CD4-positive, alpha-beta memory T cell (primary cell): ENCODE results near the gene FNTB. TPM values are rescaled to one million over a fixed set of nuclear protein-coding genes. Genes with fewer than 3 reads are reported as not detected.
A peak's percentile ranks its signal among the peaks of the same experiment; 100 is the strongest.

ENCODE experiments used
- CTCF ChIA-PET: fragments of 350-600 bp; sonication (Branson Sonifier 250); formaldehyde crosslinking; loops from one replicate; lab custom pipeline; 2021; ENCODE audit warnings: inconsistent platforms; ENCODE audit not compliant: partially characterized antibody; lab: Charles Lee
- POLR2A ChIA-PET: fragments of 350-600 bp; sonication (Branson Sonifier 250); formaldehyde crosslinking; loops from one replicate; lab custom pipeline; 2021; ENCODE audit not compliant: partially characterized antibody; lab: Charles Lee
- DNase-seq, 5 donors: peaks; one replicate each; pipeline versions ENCODE4 v3.0.0 to v3.0.0-alpha.2; 2020 to 2022; ENCODE audit warnings: mixed read lengths in 1 of 5
- H3K27ac ChIP-seq: one replicate; pipeline ENCODE4 v1.7.0; 2013; ENCODE audit warnings: low read depth, low read length
- H3K27me3 ChIP-seq: 2 replicates; pipeline ENCODE4 v1.7.0; 2013; ENCODE audit warnings: mild to moderate bottlenecking, low read length, moderate library complexity; ENCODE audit not compliant: insufficient read depth
- H3K36me3 ChIP-seq: 2 replicates; pipeline ENCODE4 v1.7.0; 2013; ENCODE audit warnings: mild to moderate bottlenecking, low read length, moderate library complexity; ENCODE audit not compliant: insufficient read depth
- H3K4me1 ChIP-seq: 2 replicates; pipeline ENCODE4 v1.7.0; 2013; ENCODE audit warnings: mild to moderate bottlenecking, low read length, moderate library complexity; ENCODE audit not compliant: insufficient read depth
- H3K4me3 ChIP-seq, 2 donors: one replicate each; pipeline ENCODE4 v1.7.0; 2013; ENCODE audit warnings: low read length in 2 of 2, mild to moderate bottlenecking in 1 of 2
- H3K9me3 ChIP-seq, 2 donors: one replicate each; pipeline ENCODE4 v1.7.0; 2013; ENCODE audit warnings: low read length in 2 of 2, control low read depth in 1 of 2; ENCODE audit not compliant: control insufficient read depth in 1 of 2
- H3K27ac Mint-ChIP-seq, 7 donors: one replicate each; pipeline ENCODE4 v1.8.0; 2020 to 2021; ENCODE audit warnings: mixed read lengths in 7 of 7, mild to moderate bottlenecking in 6 of 7, inconsistent platforms in 3 of 7, moderate library complexity in 3 of 7
- H3K27me3 Mint-ChIP-seq, 2 donors: one replicate each; pipeline ENCODE4 v1.8.0; 2020 to 2021; ENCODE audit warnings: mixed read lengths in 2 of 2
- H3K36me3 Mint-ChIP-seq, 2 donors: one replicate each; pipeline ENCODE4 v1.8.0; 2020 to 2021; ENCODE audit warnings: mixed read lengths in 2 of 2, inconsistent platforms in 1 of 2, mild to moderate bottlenecking in 1 of 2
- H3K4me1 Mint-ChIP-seq, 4 donors: one replicate each; pipeline ENCODE4 v1.8.0; 2020 to 2021; ENCODE audit warnings: mixed read lengths in 4 of 4, mild to moderate bottlenecking in 1 of 4
- H3K4me3 Mint-ChIP-seq, 8 donors: one replicate each; pipeline ENCODE4 v1.8.0; 2020 to 2021; ENCODE audit warnings: mixed read lengths in 8 of 8, mild to moderate bottlenecking in 7 of 8, moderate library complexity in 6 of 8, inconsistent platforms in 3 of 8
- H3K9me3 Mint-ChIP-seq, 8 donors: one replicate each; pipeline ENCODE4 v1.8.0; 2020 to 2021; ENCODE audit warnings: mixed read lengths in 8 of 8, mild to moderate bottlenecking in 5 of 8, inconsistent platforms in 3 of 8, moderate library complexity in 1 of 8
- intact Hi-C: fragments of 100-400 bp; cut with micrococcal nuclease; formaldehyde crosslinking; loops from one replicate; pipeline ENCODE4 v1.15.1; 2023
- polyA plus RNA-seq, 2 donors: library from polyadenylated mRNA; unstranded; fragments of 300-500 nt; fragmentation: Illumina TruSeq; gene quantifications; one replicate each; pipeline ENCODE4 v1.2.3, GENCODE V29; 2021
- total RNA-seq, 2 experiments: library from RNA; stranded (reverse); gene quantifications; one replicate each; pipeline ENCODE4 v1.2.3, GENCODE V29; 2021

Gene FNTB
- total and polyA plus RNA-seq, 4 experiments from 2014 or later: 4.5 to 13.6 (median 11.8) TPM

DNA sequence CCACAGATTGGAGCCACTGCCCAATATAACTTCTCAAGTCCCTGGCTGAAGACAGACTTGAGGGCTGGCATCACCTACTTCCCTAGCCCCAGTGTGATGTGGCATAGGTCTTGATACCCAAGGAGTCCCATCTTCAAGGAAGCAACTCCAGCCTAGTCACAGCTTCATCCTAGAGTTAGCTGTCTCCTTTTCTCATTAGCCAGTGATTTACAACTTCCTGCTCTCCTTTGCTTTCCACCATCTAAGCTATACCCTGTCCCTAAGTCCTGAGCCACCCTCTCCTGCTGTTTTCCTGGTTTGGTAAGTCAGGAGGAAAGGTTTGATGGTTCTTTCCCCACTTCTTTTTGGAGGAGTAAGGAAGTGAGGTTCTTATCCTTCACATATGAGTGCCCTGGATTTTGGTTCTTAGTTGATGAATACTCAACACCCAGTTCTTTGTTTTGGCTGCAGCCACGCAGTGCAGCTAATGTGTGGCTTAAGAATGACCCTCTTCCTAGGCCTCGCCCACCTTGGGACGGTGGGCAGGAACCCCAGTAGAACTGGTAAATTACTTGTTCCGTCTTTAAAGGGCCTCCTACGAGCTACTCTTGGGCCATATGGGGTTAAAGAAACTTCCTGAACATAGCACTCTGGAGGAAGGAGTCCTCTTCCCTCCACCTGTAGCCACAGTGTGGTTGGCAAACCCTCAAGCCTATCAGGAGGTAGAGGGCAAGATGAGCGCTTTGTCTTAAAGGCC is 40.2 kb upstream of the FNTB start:
- peaks cover 42 to 64% of the 10 kb centered on the region in 2 donors for H3K36me3 Mint-ChIP-seq
- Histone ChIP-seq H3K36me3 (peaks cover 15% of the 10 kb centered on the region), H3K4me3 (no peak overlapping the region), H3K4me1 (no peaks in the 10 kb centered on the region), H3K27me3 (no peaks in the 10 kb centered on the region), H3K27ac (no peak overlapping the region), H3K9me3 (no peaks in the 10 kb centered on the region)
- POLR2A ChIA-PET: interaction anchor here (0.8 kb wide), 1 partner anchor 32 kb away, joined by 3 read pairs; the partner anchor contains the start of gene CHURC1
- no peaks in the 10 kb centered on the region for H3K9me3 Mint-ChIP-seq
- CTCF ChIA-PET: interaction anchor here (0.6 kb wide), 1 partner anchor 113 kb away, joined by 3 read pairs; no protein-coding TSS in a partner anchor
- H3K4me1 Mint-ChIP-seq: peaks cover 13 to 42% (median 25%) of the 10 kb centered on the region in 4 donors
- H3K4me3 Mint-ChIP-seq: no peak overlapping the region
- H3K27ac Mint-ChIP-seq: peak overlapping the region in 2 of 7 donors; percentile 35 to 72
- no peak for DNase-seq
- intact Hi-C loops: no loop called here
- H3K27me3 Mint-ChIP-seq: no peaks in the 10 kb centered on the region

DNA sequence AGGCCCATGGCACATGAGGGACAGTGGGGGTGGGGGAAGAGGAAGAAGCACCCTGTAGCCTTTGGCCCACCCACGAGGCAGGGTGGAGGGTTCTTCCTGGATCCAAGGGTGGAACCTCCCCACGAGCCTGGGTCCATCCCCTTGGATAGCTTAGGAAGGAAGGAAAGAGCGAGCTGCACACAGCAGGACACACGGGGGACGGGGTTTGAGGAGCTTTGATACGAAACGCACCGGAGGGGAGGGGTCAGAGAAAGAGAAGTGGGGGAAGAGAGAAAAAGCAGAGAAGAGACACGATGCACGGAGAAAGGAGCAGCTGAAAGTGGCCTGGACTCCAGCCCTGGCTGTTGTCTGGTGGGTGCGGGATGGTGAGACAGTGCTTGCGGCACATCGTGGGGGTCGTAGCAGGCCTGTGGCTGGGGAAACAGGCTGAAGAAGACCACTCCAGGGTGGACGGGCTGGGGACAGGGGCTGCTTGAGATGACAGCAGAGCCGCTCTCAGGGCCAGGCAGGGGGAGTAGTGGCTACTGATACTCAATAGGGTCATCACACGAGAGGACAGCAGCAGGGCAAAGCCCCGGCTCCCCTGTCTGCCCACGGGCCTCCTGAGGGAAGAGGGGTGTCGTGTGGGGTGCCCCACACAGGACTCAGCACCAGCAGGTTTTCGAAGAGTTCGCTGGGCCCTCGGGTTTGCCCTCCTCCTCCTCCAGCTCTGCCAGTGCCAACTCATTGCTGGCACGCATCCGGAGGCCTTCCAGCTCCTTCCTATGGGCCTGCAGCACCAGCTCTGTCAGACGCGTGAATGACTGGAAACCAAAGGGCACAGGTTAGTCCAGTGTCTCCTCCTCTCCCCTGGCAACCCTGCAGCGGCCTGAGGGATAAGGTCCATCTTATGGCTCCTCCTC is 38.7 kb upstream of the FNTB start:
- Mint-ChIP-seq H3K36me3 (peaks cover 37 to 53% of the 10 kb centered on the region in 2 donors), H3K4me3 (no peak overlapping the region), H3K9me3 (no peaks in the 10 kb centered on the region), H3K4me1 (peaks cover 14 to 36% (median 22%) of the 10 kb centered on the region in 4 donors), H3K27ac (no peak overlapping the region), H3K27me3 (no peaks in the 10 kb centered on the region)
- intact Hi-C loops: no loop called here
- H3K4me3 ChIP-seq: no peak overlapping the region
- ChIA-PET POLR2A (interaction anchor here (1.0 to 1.1 kb wide), 2 partner anchors 9 to 33 kb away, joined by 4 to 5 read pairs; no protein-coding TSS in a partner anchor), CTCF (interaction anchor here (0.8 to 1.4 kb wide), 2 partner anchors 12 to 56 kb away, joined by 3 to 7 read pairs; no protein-coding TSS in a partner anchor)
- no peaks in the 10 kb centered on the region for H3K4me1 ChIP-seq
- DNase-seq: no peak
- H3K27ac ChIP-seq: no peak overlapping the region
- peaks cover 14% of the 10 kb centered on the region for H3K36me3 ChIP-seq
- no peaks in the 10 kb centered on the region for H3K9me3 ChIP-seq
- H3K27me3 ChIP-seq: no peaks in the 10 kb centered on the region

DNA sequence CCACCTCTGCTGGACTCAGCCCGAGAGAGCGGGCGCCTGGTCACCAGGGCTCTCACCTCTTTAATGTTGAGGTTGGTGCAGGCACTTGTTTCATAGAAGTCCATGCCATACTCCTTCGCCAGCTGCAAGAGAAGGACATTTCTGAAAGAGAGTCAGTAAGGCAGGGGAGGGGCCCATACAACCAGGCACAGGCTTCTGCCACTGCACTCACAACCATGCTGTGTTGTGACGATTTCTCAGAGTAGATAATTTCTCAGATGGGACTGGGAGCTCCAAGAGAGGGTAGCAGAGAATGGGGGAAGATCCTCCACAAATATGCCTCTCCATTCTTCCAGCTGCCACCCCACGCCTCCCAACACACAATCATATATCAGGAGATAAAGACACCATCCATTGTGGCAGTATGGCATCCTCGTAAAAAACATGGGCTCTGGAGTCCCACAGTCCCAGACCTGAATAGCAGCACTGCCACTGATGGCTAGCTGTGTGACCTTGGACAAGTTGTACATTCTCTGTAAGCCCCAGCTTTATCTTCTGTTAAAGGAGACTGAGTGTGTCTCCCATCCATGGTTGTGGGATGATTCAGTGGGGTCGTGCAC is 38.0 kb upstream of the FNTB start:
- H3K4me1 ChIP-seq: no peaks in the 10 kb centered on the region
- POLR2A ChIA-PET: no interaction called here
- H3K9me3 Mint-ChIP-seq: no peaks in the 10 kb centered on the region
- H3K27ac Mint-ChIP-seq: no peak overlapping the region
- no peaks in the 10 kb centered on the region for H3K27me3 ChIP-seq
- no peak overlapping the region for H3K4me3 ChIP-seq
- H3K27ac ChIP-seq: no peak overlapping the region
- H3K4me1 Mint-ChIP-seq: peaks cover 10 to 28% (median 18%) of the 10 kb centered on the region in 4 donors
- no peak for DNase-seq
- no peaks in the 10 kb centered on the region for H3K9me3 ChIP-seq
- peaks cover 35 to 51% of the 10 kb centered on the region in 2 donors for H3K36me3 Mint-ChIP-seq
- intact Hi-C loops: no loop called here
- H3K27me3 Mint-ChIP-seq: no peaks in the 10 kb centered on the region
- H3K36me3 ChIP-seq: peaks cover 6% of the 10 kb centered on the region
- H3K4me3 Mint-ChIP-seq: no peak overlapping the region
- CTCF ChIA-PET: interaction anchor here (0.7 kb wide), 1 partner anchor 542 kb away, joined by 3 read pairs; no protein-coding TSS in a partner anchor

DNA sequence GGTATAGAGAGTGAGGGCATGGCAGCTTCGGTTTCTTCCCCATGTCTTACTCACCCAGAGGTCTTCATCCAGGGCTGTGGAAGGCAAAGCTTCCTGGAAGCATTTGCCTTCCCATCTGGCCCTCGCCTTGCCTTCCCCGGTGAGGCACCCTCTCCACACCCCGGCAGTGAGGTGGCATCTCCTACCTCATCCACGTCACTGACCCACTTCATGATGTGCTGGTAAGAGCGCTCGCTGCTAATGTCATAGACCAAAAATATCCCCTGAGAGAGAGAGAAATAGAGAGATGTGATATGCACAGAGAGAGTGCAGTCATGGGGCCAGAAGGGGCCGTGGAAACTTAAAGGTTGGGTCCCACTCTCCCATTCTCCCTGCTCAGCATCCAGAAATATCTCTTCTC is 35.8 kb upstream of the FNTB start:
- Mint-ChIP-seq H3K27ac (peak overlapping the region in 1 of 7 donors; percentile 19), H3K36me3 (peaks cover 33 to 43% of the 10 kb centered on the region in 2 donors), H3K9me3 (no peaks in the 10 kb centered on the region), H3K4me1 (peaks cover 3 to 12% (median 8%) of the 10 kb centered on the region in 4 donors), H3K27me3 (no peaks in the 10 kb centered on the region), H3K4me3 (no peak overlapping the region)
- H3K36me3 ChIP-seq: peaks cover 6% of the 10 kb centered on the region
- ChIA-PET POLR2A (interaction anchor here (1.1 kb wide), 1 partner anchor 36 kb away, joined by 3 read pairs; the partner anchor contains the start of gene FNTB), CTCF (interaction anchor here (0.9 to 2.4 kb wide), 2 partner anchors 11 to 36 kb away, joined by 3 to 5 read pairs; partner anchors contain the start of gene FNTB)
- no peak overlapping the region for H3K27ac ChIP-seq
- H3K4me3 ChIP-seq: no peak overlapping the region
- H3K9me3 ChIP-seq: no peaks in the 10 kb centered on the region
- no peaks in the 10 kb centered on the region for H3K27me3 ChIP-seq
- DNase-seq: no peak
- no peaks in the 10 kb centered on the region for H3K4me1 ChIP-seq
- intact Hi-C loops: no loop called here

DNA sequence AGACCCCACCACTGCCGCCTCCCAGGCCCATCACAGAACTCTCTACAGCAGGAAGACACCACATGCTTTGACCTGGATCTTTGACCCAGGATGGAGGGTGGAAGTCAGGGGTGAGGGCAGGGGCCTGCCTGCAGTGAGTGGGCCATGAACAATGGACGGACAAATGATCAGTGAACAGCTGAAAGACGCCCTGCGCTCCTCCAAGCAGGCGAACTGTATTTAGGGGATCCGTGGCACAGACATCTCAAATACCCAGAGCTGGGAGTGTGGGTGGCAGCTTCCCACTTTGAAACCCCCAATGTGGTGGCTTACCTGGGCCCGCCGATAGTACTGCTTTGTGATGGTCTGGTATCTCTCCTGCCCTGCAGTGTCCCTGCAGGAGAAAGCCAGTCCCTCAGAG is 35.4 kb upstream of the FNTB start:
- H3K9me3 ChIP-seq: no peaks in the 10 kb centered on the region
- POLR2A ChIA-PET: interaction anchor here (1.1 kb wide), 1 partner anchor 36 kb away, joined by 3 read pairs; the partner anchor contains the start of gene FNTB
- CTCF ChIA-PET: interaction anchor here (0.9 to 2.4 kb wide), 2 partner anchors 11 to 35 kb away, joined by 3 to 5 read pairs; partner anchors contain the start of gene FNTB
- no peaks in the 10 kb centered on the region for H3K27me3 ChIP-seq
- intact Hi-C loops: no loop called here
- peaks cover 6% of the 10 kb centered on the region for H3K36me3 ChIP-seq
- H3K4me3 Mint-ChIP-seq: no peak overlapping the region
- H3K36me3 Mint-ChIP-seq: peaks cover 30 to 41% of the 10 kb centered on the region in 2 donors
- H3K4me1 ChIP-seq: no peaks in the 10 kb centered on the region
- H3K27me3 Mint-ChIP-seq: no peaks in the 10 kb centered on the region
- no peak overlapping the region for H3K4me3 ChIP-seq
- peaks cover 3 to 11% (median 4%) of the 10 kb centered on the region in 4 donors for H3K4me1 Mint-ChIP-seq
- H3K27ac Mint-ChIP-seq: peak overlapping the region in 1 of 7 donors; percentile 19
- no peak for DNase-seq
- no peaks in the 10 kb centered on the region for H3K9me3 Mint-ChIP-seq
- no peak overlapping the region for H3K27ac ChIP-seq

DNA sequence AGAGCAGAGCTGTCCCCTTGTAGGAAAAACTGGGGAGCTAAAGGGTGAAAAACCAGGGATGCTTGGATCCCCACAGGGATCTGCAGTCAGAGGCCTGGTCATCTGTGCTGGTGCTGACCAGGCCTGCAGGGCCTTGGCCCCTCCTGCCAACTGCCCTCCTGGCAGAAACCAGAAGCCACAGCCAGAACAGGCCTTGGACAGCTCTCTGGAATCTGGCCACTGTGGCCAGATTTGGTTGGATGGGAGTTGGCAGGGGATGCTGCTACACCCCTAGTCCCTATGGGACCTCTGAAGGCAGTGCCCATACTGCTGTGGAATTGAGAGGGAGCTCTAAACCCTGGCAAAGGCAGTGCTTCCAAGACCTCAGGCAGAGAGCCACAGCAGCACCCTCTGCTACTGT is 35.0 kb upstream of the FNTB start:
- H3K4me3 Mint-ChIP-seq: no peak overlapping the region
- ChIA-PET POLR2A (interaction anchor here (1.1 kb wide), 1 partner anchor 35 kb away, joined by 3 read pairs; the partner anchor contains the start of gene FNTB), CTCF (interaction anchor here (0.9 to 2.4 kb wide), 2 partner anchors 12 to 35 kb away, joined by 3 to 5 read pairs; partner anchors contain the start of gene FNTB)
- H3K36me3 ChIP-seq: peaks cover 6% of the 10 kb centered on the region
- no peaks in the 10 kb centered on the region for H3K27me3 Mint-ChIP-seq
- H3K36me3 Mint-ChIP-seq: peaks cover 29 to 38% of the 10 kb centered on the region in 2 donors
- no peak for DNase-seq
- intact Hi-C loops: no loop called here
- H3K27me3 ChIP-seq: no peaks in the 10 kb centered on the region
- H3K4me1 ChIP-seq: no peaks in the 10 kb centered on the region
- H3K9me3 Mint-ChIP-seq: no peaks in the 10 kb centered on the region
- H3K4me3 ChIP-seq: no peak overlapping the region
- no peak overlapping the region for H3K27ac ChIP-seq
- H3K4me1 Mint-ChIP-seq: peaks cover 0 to 9% (median 2%) of the 10 kb centered on the region in 4 donors
- H3K27ac Mint-ChIP-seq: no peak overlapping the region
- H3K9me3 ChIP-seq: no peaks in the 10 kb centered on the region
